DND-41 (cell line): ENCODE results near the gene CCNG2.

Experiments used
- EZH2 ChIP-seq: IDR thresholded peaks from 3 replicates; pipeline ENCODE4 v1.6.1; 2012; ENCODE audit warnings: borderline replicate concordance, low read depth, mild to moderate bottlenecking, moderate library complexity, low read length, inconsistent platforms; ENCODE audit not compliant: severe bottlenecking
- TF ChIP-seq, protein P1 (sequence below): IDR thresholded peaks from 2 replicates; pipeline ENCODE4 v1.5.1; 2012; ENCODE audit warnings: borderline replicate concordance, low read length, moderate library complexity, mild to moderate bottlenecking; ENCODE audit not compliant: poor library complexity, severe bottlenecking; ENCODE audit errors: extremely low read depth

- no peak for TF ChIP-seq EZH2
- TF ChIP-seq, protein P1, sequence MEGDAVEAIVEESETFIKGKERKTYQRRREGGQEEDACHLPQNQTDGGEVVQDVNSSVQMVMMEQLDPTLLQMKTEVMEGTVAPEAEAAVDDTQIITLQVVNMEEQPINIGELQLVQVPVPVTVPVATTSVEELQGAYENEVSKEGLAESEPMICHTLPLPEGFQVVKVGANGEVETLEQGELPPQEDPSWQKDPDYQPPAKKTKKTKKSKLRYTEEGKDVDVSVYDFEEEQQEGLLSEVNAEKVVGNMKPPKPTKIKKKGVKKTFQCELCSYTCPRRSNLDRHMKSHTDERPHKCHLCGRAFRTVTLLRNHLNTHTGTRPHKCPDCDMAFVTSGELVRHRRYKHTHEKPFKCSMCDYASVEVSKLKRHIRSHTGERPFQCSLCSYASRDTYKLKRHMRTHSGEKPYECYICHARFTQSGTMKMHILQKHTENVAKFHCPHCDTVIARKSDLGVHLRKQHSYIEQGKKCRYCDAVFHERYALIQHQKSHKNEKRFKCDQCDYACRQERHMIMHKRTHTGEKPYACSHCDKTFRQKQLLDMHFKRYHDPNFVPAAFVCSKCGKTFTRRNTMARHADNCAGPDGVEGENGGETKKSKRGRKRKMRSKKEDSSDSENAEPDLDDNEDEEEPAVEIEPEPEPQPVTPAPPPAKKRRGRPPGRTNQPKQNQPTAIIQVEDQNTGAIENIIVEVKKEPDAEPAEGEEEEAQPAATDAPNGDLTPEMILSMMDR: no peak
These were observed 33.0 kb downstream of the CCNG2 start for GRCh38 chr4:77190053-77190452.
